ENCODE data around the gene GNB1. TPM values are rescaled to one million over a fixed set of nuclear protein-coding genes. Genes with fewer than 3 reads are reported as not detected.
A peak's percentile ranks its signal among the peaks of the same experiment; 100 is the strongest.

GNB1 gene
- total RNA-seq, 1 donor from 2014 or later, result 257 TPM

DNA sequence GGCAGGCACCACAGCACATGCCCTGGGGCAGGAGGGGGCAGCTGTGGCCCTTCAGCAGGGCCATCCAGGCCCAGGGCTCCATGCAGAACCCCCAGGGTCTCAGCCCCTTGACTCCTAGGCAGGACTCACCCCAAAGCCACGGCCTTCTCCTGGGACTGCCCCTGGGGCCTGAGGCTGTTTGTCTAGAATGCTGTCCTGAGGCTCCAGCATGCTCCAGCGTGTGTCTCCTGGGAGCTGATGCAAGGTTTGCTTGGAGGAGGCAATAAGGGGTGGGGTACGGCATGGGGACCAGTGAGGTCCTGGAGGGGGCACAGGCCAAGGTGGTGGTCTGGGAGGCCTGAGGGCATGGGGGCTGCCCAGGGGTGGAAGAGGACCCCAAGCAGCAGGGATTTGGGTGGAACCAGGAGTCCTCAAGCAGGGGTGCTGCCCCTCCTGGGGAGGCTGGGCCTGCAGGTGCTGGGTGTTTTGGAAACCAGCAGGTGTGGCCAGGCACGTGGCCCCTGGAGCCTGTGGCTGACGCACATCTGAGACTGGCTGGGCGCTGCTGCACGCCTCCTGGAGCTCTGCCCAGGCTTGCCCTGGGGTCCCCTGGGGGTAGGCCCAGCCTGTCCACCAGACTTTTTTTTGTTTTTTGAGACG, 16.3 kb upstream of the GNB1 start:
- no peak for DNase-seq (ENCODE audit: low read depth)
- Histone ChIP-seq H3K27me3 (ENCODE audit: control insufficient read depth, insufficient read depth, low read length) (no peaks in the 10 kb centered on the region), H3K36me3 (ENCODE audit: control insufficient read depth, insufficient read depth, low read length) (no peaks in the 10 kb centered on the region), H3K4me3 (ENCODE audit: low read depth, low read length) (no peak overlapping the region)
- TF ChIP-seq, protein P1, sequence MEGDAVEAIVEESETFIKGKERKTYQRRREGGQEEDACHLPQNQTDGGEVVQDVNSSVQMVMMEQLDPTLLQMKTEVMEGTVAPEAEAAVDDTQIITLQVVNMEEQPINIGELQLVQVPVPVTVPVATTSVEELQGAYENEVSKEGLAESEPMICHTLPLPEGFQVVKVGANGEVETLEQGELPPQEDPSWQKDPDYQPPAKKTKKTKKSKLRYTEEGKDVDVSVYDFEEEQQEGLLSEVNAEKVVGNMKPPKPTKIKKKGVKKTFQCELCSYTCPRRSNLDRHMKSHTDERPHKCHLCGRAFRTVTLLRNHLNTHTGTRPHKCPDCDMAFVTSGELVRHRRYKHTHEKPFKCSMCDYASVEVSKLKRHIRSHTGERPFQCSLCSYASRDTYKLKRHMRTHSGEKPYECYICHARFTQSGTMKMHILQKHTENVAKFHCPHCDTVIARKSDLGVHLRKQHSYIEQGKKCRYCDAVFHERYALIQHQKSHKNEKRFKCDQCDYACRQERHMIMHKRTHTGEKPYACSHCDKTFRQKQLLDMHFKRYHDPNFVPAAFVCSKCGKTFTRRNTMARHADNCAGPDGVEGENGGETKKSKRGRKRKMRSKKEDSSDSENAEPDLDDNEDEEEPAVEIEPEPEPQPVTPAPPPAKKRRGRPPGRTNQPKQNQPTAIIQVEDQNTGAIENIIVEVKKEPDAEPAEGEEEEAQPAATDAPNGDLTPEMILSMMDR (IDR thresholded peaks at IDR 0.05; ENCODE audit: insufficient read depth, low read length, poor library complexity, severe bottlenecking), result no peak

DNA sequence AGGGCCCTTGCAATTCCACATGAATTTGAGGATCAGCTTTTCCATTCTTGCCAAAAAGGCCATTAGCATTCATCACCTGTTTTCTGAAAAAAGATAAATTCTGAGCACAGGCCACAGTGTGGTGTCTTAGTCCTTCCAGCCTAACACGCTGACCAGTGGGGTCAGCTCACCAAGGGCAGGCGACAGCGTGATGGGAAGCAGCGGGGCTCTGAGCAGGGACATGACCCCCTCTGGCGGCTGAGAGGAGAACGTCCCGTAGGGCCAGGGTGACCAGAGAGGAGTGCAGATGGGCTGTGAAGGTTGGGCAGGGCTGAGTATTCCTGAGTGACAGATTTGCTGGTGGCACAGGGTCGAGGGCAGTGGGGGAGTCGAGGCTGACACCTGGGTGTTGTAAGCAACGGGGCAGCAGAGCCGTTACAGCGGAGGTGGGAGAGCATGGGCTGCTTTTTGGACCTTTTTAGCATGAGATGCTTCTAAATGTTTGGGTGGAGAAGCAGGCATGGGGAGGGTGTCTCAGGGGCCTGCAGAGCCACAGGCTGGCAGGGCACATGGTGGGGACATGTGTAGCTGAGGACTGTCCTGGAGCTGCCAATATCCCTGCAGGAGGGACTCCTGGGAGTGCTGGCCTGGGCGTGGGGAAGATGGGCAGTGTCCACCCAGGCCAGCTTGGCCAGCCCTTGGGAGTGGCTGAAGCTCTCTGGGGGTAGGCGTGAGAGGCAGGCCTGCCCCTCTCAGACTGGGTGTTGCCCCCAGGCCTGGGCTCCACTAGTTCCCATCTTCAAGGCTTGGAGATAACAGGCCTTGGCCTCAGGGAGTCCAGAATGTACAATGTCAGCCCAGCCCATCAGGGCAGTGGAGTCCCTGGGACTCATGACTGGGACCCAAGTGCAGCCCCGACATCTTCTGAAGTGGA, 15.6 kb upstream of the GNB1 start:
- H3K27me3 ChIP-seq (ENCODE audit: control insufficient read depth, insufficient read depth, low read length), result no peaks in the 10 kb centered on the region
- H3K36me3 ChIP-seq (ENCODE audit: control insufficient read depth, insufficient read depth, low read length), result no peaks in the 10 kb centered on the region
- DNase-seq (ENCODE audit: low read depth), result no peak
- H3K4me3 ChIP-seq (ENCODE audit: low read depth, low read length), result no peak overlapping the region
- TF ChIP-seq, protein P1 (IDR thresholded peaks at IDR 0.05; ENCODE audit: insufficient read depth, low read length, poor library complexity, severe bottlenecking), result peak; percentile 97

DNA sequence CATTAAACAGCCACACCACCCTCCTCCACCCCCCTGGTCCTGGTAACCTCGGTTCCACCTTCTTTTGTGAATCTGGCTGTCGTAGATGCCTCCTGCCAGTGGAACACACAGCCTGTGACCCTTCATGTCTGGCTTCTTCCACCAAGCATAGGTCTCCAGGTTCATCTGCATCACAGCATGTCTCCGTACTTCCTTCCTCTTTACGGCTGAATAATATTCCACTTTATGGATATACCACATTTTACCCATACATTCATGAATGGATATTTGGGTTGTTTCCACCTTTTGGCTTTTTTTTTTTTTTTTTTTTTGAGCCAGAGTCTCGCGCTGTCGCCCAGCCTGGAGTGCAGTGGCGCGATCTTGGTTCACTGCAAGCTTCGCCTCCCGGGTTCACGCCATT, 12.3 kb upstream of the GNB1 start:
- Histone ChIP-seq H3K4me3 (ENCODE audit: low read depth, low read length) (no peak overlapping the region), H3K27me3 (ENCODE audit: control insufficient read depth, insufficient read depth, low read length) (no peaks in the 10 kb centered on the region), H3K36me3 (ENCODE audit: control insufficient read depth, insufficient read depth, low read length) (no peaks in the 10 kb centered on the region)
- TF ChIP-seq, protein P1 (IDR thresholded peaks at IDR 0.05; ENCODE audit: insufficient read depth, low read length, poor library complexity, severe bottlenecking), result no peak
- no peak for DNase-seq (ENCODE audit: low read depth)

DNA sequence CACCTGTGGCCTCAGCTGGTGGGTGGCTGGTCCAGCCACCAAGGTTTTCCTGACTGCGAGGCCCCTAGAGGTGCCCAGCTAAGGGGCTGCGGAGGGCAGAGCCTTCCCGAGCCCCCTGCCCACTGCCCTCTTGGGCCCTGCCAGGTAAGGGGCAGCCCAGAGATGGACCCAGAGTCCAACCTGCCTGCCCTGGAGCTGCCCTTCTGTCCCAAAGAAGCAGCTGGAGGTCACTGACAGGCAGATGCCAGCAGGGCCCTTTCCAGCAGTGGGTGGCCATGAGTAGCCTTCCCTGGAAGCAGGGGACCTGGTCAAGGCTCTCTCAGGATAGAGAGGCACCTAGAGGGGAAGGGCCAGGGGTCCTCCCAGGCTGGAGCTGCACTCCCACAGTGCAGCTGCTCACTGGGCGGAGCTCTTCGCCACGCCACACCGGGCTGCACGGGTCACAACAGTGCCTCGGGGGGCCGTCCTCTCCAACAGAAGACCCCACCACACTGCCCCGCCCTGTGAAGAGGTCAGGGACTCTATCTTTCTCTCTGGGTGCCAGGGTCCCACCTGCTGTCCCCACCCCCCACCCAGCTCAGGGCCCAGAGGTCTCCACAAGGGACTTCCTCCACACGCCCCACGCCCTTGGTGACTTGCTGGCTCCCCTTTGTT, 10.9 kb upstream of the GNB1 start:
- no peak for DNase-seq (ENCODE audit: low read depth)
- no peaks in the 10 kb centered on the region for H3K36me3 ChIP-seq (ENCODE audit: control insufficient read depth, insufficient read depth, low read length)
- TF ChIP-seq, protein P1 (IDR thresholded peaks at IDR 0.05; ENCODE audit: insufficient read depth, low read length, poor library complexity, severe bottlenecking), result no peak
- H3K4me3 ChIP-seq (ENCODE audit: low read depth, low read length), result no peak overlapping the region
- H3K27me3 ChIP-seq (ENCODE audit: control insufficient read depth, insufficient read depth, low read length), result no peaks in the 10 kb centered on the region

DNA sequence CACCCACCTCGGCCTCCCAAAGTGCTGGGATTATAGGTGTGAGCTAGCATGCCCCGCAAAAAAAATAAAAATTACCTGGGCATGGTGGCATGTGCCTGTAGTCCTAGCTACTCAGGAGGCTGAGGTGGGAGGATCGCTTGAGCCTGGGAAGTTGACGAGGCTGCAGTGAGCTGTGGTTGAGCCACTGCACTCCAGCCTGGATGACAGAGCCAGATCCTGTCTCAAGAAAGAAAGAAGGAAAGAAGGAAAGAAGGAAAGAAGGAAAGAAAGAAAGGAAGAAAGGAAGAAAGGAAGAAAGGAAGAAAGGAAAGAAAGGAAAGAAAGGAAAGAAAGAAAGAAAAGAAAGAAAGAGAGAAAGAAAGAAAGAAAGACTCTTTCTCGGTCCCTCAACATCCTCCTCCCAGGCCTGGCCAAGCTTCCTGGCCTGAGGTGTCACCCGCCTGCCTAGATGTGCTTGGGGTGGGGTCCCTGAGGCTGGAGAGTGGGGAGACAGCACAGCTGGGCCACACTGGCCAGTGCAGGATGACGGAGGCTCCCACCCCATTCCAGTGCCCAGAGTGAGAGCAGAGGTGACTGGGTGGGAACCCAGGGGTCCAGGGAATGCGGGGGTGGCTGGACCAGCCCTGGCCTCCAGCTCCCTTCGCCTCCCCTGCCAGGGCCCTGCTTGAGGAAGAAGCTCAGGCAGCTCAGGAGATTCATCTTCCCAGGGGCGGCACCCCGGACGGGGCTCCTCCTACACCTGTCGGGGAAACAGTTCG, 10.2 kb upstream of the GNB1 start:
- Histone ChIP-seq H3K27me3 (ENCODE audit: control insufficient read depth, insufficient read depth, low read length) (no peaks in the 10 kb centered on the region), H3K36me3 (ENCODE audit: control insufficient read depth, insufficient read depth, low read length) (no peaks in the 10 kb centered on the region), H3K4me3 (ENCODE audit: low read depth, low read length) (no peak overlapping the region)
- TF ChIP-seq, protein P1 (IDR thresholded peaks at IDR 0.05; ENCODE audit: insufficient read depth, low read length, poor library complexity, severe bottlenecking), result no peak
- DNase-seq (ENCODE audit: low read depth), result no peak

All from kidney epithelial cell (primary cell).